PC-3 (cell line): ENCODE data around the gene FBXO24. TPM values are rescaled to one million over a fixed set of nuclear protein-coding genes. Genes with fewer than 3 reads are reported as not detected.
A peak's percentile ranks its signal among the peaks of the same experiment; 100 is the strongest.
"Not testable (repeated sequence)": the region's sequence is repeated elsewhere in the genome, so short reads cannot be mapped to it uniquely, and the experiment has no call there.

Experiments used
- ATAC-seq: fragments of 200-7000 bp; cut with Tn5 transposase; 2 replicates; pipeline ENCODE4 v1.9.1; 2020; ENCODE audit warnings: mild to moderate bottlenecking, moderate library complexity
- BruUV-seq: library from RNA; stranded (reverse); fragments of 400-500 nt; replicated peaks from 2 replicates; lab custom pipeline; 2021; lab: Mats Ljungman, UMichigan
- CTCF ChIA-PET: fragments of 300-600 bp; sonication (Branson Sonifier 250); formaldehyde crosslinking; loops from one replicate; lab custom pipeline; 2022; ENCODE audit warnings: antibody characterized with exemption; lab: Charles Lee
- POLR2A ChIA-PET: fragments of 300-600 bp; sonication (Branson Sonifier 250); formaldehyde crosslinking; loops from one replicate; lab custom pipeline; 2022; ENCODE audit warnings: antibody characterized with exemption; ENCODE audit not compliant: unreplicated experiment; lab: Charles Lee
- DNase-seq: peaks from one replicate; pipeline ENCODE4 v3.0.0-alpha.2; 2015
- H2AFZ ChIP-seq: fragments of 300-600 bp; sonication (generic); 2 replicates; pipeline ENCODE4 v1.6.0; 2016; ENCODE audit warnings: antibody characterized with exemption, low read length
- H3F3A ChIP-seq: fragments of 300-600 bp; sonication (generic); one replicate; pipeline ENCODE4 v1.6.0; 2017; ENCODE audit warnings: antibody characterized with exemption, low read length, control low read depth, mild to moderate bottlenecking; ENCODE audit not compliant: unreplicated experiment
- H3K27ac ChIP-seq: fragments of 300-600 bp; sonication (generic); 2 replicates; pipeline ENCODE4 v1.5.1; 2016; ENCODE audit warnings: mild to moderate bottlenecking, low read length
- H3K27me3 ChIP-seq: fragments of 300-600 bp; sonication (generic); 2 replicates; pipeline ENCODE4 v1.6.1; 2016; ENCODE audit warnings: low read length, mixed read lengths
- H3K36me3 ChIP-seq: fragments of 300-600 bp; sonication (generic); 2 replicates; pipeline ENCODE4 v1.6.1; 2016; ENCODE audit warnings: low read depth, mixed run types, low read length, mixed read lengths
- H3K4me1 ChIP-seq: fragments of 300-600 bp; sonication (generic); 2 replicates; pipeline ENCODE4 v1.5.1; 2016; ENCODE audit warnings: low read length; ENCODE audit not compliant: insufficient read depth
- H3K4me2 ChIP-seq: fragments of 300-600 bp; sonication (generic); 2 replicates; pipeline ENCODE4 v1.6.0; 2016; ENCODE audit warnings: low read length
- H3K4me3 ChIP-seq: fragments of 300-600 bp; sonication (generic); 2 replicates; pipeline ENCODE4 v1.5.1; 2016; ENCODE audit warnings: mild to moderate bottlenecking, low read length, mixed read lengths
- H3K79me2 ChIP-seq: fragments of 300-600 bp; sonication (generic); 2 replicates; pipeline ENCODE4 v1.6.1; 2017; ENCODE audit warnings: low read length, mixed read lengths
- H3K9ac ChIP-seq: fragments of 300-600 bp; sonication (generic); 2 replicates; pipeline ENCODE4 v1.6.0; 2016; ENCODE audit warnings: mild to moderate bottlenecking, low read length
- H3K9me2 ChIP-seq: fragments of 300-600 bp; sonication (generic); replicated peaks from 2 replicates; pipeline ENCODE4 v1.6.1; 2016; ENCODE audit warnings: mixed run types, low read length, mixed read lengths
- H3K9me3 ChIP-seq: fragments of 300-600 bp; sonication (generic); 2 replicates; pipeline ENCODE4 v1.6.1; 2016; ENCODE audit warnings: low read length, mixed read lengths
- H4K20me1 ChIP-seq: fragments of 300-600 bp; sonication (generic); 2 replicates; pipeline ENCODE4 v1.6.1; 2016; ENCODE audit warnings: low read length, mixed read lengths
- CTCF ChIP-seq: fragments of 300-600 bp; sonication (generic); conservative IDR thresholded peaks from 2 replicates; pipeline ENCODE4 v1.5.1; 2017; ENCODE audit warnings: antibody characterized with exemption, low read depth, mild to moderate bottlenecking, low read length
- EZH2 ChIP-seq: fragments of 300-600 bp; sonication (generic); IDR thresholded peaks from one replicate; pipeline ENCODE4 v1.6.1; 2017; ENCODE audit warnings: antibody characterized with exemption, mild to moderate bottlenecking, low read length; ENCODE audit not compliant: unreplicated experiment
- EZH2phosphoT487 ChIP-seq: fragments of 300-600 bp; sonication (generic); IDR thresholded peaks from 2 replicates; pipeline ENCODE4 v1.6.1; 2018; ENCODE audit warnings: mild to moderate bottlenecking, antibody characterized with exemption, low read length, borderline replicate concordance
- intact Hi-C: fragments of 100-400 bp; cut with micrococcal nuclease; formaldehyde crosslinking; loops from 2 replicates; pipeline ENCODE4 v1.9.0; 2023
- total RNA-seq: library from RNA; depleted of rRNA; stranded (reverse); fragments of >200 nt; gene quantifications from 2 replicates; pipeline ENCODE4 v1.2.3, GENCODE V29; 2014

Gene FBXO24
- total RNA-seq, 1 experiment from 2014 or later: 0.40 TPM

- H4K20me1 ChIP-seq: no peaks in the 10 kb centered on the region
- H3K27ac ChIP-seq: no peak overlapping the region
- H3K4me1 ChIP-seq: peaks cover 20% of the 10 kb centered on the region
- peaks cover 41% of the 10 kb centered on the region for H3K79me2 ChIP-seq
- DNase-seq (no peak), ATAC-seq (peak; percentile 6)
- no TSS peak for BruUV-seq
- peak overlapping the region; percentile 86 for H2AFZ ChIP-seq
- TF ChIP-seq EZH2phosphoT487 (no peak), CTCF (no peak), EZH2 (no peak)
- POLR2A ChIA-PET: interaction anchor here (0.6 to 0.7 kb wide), 2 partner anchors 380 to 1925 kb away, joined by 3 to 6 read pairs; partner anchors contain the start of gene LRWD1
- H3K27me3 ChIP-seq: no peaks in the 10 kb centered on the region
- H3K36me3 ChIP-seq: no peaks in the 10 kb centered on the region
- peak overlapping the region; percentile 96 for H3K4me2 ChIP-seq
- intact Hi-C loops: loop anchor here (2.0 kb wide), 1 partner anchor 61 kb away; the partner anchor contains the start of gene TSC22D4
- H3K4me3 ChIP-seq: peak overlapping the region; percentile 78
- CTCF ChIA-PET: interaction anchor here (0.6 to 1.4 kb wide), 2 partner anchors 20 to 56 kb away, joined by 5 to 13 read pairs; partner anchors contain the start of gene NYAP1
- no peaks in the 10 kb centered on the region for H3K9me3 ChIP-seq
- no peaks in the 10 kb centered on the region for H3F3A ChIP-seq
- H3K9ac ChIP-seq: peak overlapping the region; percentile 31; the same call in 1 of the 2 replicates
- H3K9me2 ChIP-seq: no peaks in the 10 kb centered on the region
Measured at GRCh38 chr7:100539436-100540006, 46.6 kb upstream of the FBXO24 start.

GRCh38 chr7:100540073-100540723, 45.9 kb upstream of the FBXO24 start:
- Histone ChIP-seq H3F3A (peaks cover 5% of the 10 kb centered on the region), H3K4me2 (peak overlapping the region; percentile 96), H3K27ac (no peak overlapping the region), H3K9ac (no peak overlapping the region), H4K20me1 (no peaks in the 10 kb centered on the region), H3K27me3 (no peaks in the 10 kb centered on the region), H3K79me2 (peaks cover 41% of the 10 kb centered on the region), H3K36me3 (no peaks in the 10 kb centered on the region), H3K4me3 (peak overlapping the region; percentile 78), H2AFZ (peak overlapping the region; percentile 29; the same call in 1 of the 2 replicates), H3K9me3 (no peaks in the 10 kb centered on the region), H3K9me2 (no peaks in the 10 kb centered on the region), H3K4me1 (peaks cover 26% of the 10 kb centered on the region)
- ChIA-PET POLR2A (interaction anchor here (0.6 kb wide), 1 partner anchor 49 kb away, joined by 17 read pairs; no protein-coding TSS in a partner anchor), CTCF (no interaction called here)
- DNase-seq (peak; percentile 10), ATAC-seq (no peak)
- TF ChIP-seq EZH2 (no peak), EZH2phosphoT487 (no peak), CTCF (no peak)
- TSS peak; percentile 24 for BruUV-seq
- intact Hi-C loops: no loop called here

- DNase-seq, H3F3A ChIP-seq, H2AFZ ChIP-seq, H4K20me1 ChIP-seq, H3K4me3 ChIP-seq, H3K9me2 ChIP-seq, intact Hi-C loops, BruUV-seq, H3K27me3 ChIP-seq, H3K9me3 ChIP-seq, H3K27ac ChIP-seq, H3K9ac ChIP-seq, ATAC-seq, POLR2A ChIA-PET, H3K4me2 ChIP-seq, H3K36me3 ChIP-seq: not testable (repeated sequence)
- peaks cover 37% of the 10 kb centered on the region for H3K4me1 ChIP-seq
- peaks cover 41% of the 10 kb centered on the region for H3K79me2 ChIP-seq
- CTCF ChIA-PET: interaction anchor here (0.7 kb wide), 1 partner anchor 62 kb away, joined by 3 read pairs; no protein-coding TSS in a partner anchor
Measured at GRCh38 chr7:100541309-100541708, 44.8 kb upstream of the FBXO24 start.
